ENCODE results near the gene PTK7.

- TF ChIP-seq CTCF (conservative IDR thresholded peaks at IDR 0.05): peak; percentile 94
- TF ChIP-seq EZH2 (IDR thresholded peaks at IDR 0.05; ENCODE audit: low read depth): no peak
These were observed 67.4 kb downstream of the PTK7 start for GRCh38 chr6:43143235-43144128.

Measured in PC-9 (cell line).